HG03280 (cell line): ENCODE results near the gene ARMH2.
"Not testable (repeated sequence)": the region's sequence is repeated elsewhere in the genome, so short reads cannot be mapped to it uniquely, and the experiment has no call there.

Experiments used
- ATAC-seq: cut with Tn5 transposase; IDR thresholded peaks from one replicate; pipeline ENCODE4 v1.9.1; 2021; ENCODE audit warnings: mild to moderate bottlenecking, moderate library complexity; ENCODE audit not compliant: unreplicated experiment

ARMH2 gene

DNA sequence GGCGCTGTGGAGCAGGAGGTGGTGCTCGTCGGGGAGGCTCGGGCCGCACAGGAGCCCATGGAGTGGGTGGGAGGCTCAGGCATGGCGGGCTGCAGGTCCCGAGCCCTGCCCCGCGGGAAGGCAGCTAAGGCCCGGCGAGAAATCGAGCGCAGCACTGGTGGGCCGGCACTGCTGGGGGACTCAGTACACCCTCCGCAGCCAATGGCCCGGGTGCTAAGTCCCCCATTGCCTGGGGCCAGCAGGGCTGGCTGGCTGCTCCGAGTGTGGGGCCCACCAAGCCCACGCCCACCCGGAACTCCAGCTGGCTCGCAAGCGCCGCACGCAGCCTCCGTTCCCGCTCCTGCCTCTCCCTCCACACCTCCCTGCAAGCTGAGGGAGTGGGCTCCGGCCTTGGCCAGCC lies 32.7 kb downstream of the ARMH2 start:
- ATAC-seq: not testable (repeated sequence)

DNA sequence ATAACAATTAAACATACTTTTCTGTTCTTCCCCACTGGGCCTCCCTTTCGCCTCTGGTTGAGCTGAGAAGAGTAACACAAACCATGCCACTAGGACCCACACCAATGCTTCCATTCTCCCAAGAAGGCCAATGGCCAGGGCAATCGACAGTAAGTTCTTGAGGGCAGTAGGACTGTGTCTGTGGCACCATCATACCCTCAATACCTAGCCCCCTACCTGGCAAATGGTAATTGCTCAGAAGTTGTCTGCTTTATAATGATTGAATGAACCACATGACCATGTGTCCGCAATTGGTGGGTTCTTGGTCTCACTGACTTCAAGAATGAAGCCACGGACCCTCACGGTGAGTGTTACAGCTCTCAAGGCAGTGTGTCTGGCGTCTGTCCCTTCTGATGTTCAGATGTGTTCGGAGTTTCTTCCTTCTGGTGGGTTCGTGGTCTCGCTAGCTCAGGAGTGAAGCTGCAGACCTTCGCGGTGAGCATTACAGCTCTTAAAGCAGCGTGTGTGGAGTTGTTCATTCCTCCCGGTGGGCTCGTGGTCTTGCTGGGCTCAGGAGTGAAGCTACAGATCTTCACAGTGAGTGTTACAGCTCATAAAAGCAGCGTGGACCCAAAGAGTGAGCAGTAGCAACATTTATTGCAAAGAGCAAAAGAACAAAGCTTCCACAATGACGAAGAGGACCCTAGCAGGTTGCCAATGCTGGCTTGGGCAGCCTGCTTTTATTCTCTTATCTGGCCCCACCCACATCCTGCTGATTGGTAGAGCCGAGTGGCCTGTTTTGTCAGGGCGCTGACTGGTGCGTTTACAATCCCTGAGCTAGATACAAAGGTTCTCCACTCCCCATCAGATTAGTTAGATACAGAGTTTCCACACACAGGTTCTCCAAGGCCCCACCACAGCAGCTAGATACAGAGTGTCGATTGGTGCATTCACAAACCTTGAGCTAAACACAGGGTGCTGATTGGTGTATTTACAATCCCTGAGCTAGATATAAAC lies 33.6 kb downstream of the ARMH2 start:
- not testable (repeated sequence) for ATAC-seq

DNA sequence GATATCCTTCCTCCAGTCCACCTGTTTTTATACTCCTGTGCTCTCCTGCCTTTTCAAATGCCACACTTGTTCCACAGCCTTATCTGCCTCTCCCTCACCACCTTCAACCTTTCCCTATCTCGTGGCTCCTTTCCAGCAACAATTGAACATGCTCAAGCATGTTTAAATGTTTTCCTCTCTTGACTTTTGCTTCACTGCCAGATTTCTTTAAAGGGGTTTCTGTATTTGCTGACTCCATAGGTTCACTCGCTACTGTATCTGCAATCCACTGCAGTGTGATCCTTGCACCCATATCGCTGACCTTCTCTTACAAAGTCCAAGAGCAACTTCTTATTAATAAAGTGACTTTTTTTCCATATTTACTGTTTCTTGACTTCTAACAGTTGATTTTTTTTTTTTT lies 35.1 kb downstream of the ARMH2 start:
- no peak for ATAC-seq

DNA sequence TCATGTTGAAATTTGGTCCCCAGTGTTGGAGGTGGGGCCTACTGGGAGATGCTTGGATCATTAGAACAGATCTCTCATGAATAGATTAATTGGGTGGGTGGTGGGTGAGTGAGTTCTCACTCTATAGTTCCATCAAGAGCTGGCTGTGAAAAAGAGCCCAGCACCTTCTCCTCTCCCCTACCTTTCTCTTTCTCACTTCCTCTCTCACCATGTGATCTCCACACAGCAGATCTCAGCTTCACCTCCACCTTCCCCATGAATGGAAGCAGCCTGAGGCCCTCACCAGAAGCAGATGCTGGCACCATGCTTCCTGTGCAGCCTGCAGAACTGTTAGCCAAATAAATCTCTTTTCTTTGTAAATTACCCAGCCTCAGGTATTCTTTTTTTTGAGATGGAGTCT lies 36.9 kb downstream of the ARMH2 start:
- no peak for ATAC-seq

DNA sequence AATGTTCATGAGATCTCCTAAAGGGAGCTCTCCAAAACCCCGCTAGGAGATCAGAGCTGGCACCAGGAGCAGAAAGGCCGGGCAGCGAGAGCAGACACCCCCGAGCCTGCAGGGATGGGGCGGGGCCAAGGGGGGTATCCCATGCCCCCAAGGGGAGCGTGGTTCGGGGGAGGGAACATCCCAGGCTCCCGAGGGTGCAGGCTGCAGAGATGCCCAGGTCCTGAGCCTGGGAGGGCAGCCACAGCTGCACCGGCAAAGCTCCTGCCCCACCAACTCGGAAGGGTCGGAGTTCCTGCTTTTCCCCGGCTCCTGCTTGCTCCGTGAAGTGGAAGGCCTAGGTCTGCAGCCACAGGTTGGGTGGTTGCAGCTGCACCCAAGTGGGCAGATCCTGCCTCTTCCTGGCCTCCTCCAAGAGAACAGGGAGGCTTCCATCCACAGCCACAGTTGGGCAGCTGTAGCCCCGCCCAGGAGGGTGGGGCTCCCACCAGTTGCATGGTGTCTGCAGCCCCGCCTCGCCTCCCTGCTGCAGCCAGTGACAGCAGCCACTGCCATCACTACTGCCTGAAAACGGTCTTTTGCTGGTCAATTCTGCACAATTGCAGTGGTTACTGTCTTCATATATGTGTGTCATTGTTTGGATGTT lies 37.4 kb downstream of the ARMH2 start:
- no peak for ATAC-seq

DNA sequence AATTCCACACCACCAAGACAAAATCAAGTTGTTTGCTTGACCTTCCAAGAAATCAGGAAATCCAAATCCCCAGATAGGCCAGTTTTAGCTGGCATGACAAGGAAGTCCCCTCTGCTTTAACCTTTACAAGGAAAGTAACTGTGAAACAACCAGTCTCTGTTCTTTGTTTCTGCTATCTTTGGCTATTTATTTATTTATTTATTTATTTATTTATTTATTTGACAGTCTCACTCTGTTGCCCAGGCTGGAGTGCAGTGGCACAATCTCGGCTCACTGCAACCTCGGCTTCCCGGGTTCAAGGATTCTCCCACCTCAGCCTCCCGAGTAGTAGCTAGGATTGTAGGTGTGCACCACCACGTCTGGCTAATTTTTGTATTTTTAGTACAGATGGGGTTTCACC lies 38.5 kb downstream of the ARMH2 start:
- ATAC-seq: no peak

DNA sequence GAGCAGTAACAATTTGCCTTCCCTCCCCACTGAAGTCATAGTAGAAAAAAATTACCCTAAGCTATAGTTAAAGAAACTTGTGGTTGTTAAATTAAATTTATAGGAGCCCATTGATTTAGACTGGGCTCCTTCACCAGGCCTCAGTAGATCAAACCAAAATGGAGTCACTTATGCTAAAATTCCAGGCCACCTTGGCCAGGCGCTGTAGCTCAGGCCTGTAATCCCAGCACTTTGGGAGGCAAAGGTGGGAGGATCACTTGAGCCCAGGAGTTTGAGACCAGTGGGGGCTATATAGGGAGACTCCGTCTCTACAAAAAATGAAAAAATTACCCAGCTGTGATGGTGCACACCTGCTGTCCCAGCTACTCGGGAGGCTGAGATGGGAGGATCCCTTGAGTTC lies 39.0 kb downstream of the ARMH2 start:
- no peak for ATAC-seq

DNA sequence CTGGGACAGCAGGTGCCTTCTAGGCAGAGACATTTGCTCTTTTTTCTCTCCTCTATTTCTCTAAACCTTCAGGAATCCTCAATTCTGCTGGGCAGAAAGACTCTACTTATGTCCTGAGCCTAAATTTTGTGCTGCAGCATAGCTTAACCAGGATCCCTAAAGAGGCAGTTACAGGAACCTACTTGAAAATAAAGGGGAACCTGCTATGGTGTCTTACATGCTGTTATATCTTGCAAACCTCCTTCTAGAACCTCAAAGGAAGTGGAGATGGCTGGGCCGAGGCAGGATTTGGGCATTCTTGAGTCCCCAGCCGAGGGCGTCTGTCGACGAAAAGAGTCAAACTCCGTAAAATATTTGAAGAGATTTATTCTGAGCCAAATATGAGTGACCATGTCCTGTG lies 41.1 kb downstream of the ARMH2 start:
- ATAC-seq: no peak

DNA sequence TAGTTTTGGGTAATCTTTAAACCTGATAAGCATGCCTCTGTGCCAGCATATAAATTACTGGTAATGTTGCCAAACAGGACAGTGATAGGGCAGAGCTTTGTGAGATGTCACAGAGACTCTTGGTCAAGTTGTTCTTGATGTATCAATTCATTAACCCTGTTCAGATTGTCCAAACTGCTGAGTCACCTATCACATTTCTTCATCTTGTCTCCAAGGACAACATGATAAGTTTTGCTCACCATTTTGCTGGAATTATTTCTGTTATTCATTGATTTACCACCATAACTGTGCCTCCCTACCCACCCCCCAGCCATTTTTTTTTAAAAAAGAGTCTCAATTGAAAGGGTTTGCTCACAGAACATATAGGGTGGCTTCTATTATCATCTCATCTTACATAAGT lies 43.4 kb downstream of the ARMH2 start:
- ATAC-seq: no peak

DNA sequence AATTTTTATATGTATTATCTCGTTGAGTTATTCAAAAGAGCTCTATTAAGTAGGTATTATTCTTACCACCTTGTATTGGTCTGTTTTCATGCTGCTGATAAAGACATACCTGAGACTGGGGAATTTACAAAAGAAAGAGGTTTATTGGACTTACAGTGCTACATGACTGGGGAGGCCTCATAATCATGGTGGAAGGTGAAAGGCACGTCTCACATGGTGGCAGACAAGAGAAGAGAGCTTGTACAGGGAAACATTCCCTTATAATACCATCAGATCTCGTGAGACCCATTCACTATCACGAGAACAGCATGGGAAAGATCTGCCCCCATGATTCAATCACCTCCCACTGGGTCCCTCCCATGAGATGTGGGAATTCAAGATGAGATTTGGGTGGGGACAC lies 44.3 kb downstream of the ARMH2 start:
- ATAC-seq: not testable (repeated sequence)

DNA sequence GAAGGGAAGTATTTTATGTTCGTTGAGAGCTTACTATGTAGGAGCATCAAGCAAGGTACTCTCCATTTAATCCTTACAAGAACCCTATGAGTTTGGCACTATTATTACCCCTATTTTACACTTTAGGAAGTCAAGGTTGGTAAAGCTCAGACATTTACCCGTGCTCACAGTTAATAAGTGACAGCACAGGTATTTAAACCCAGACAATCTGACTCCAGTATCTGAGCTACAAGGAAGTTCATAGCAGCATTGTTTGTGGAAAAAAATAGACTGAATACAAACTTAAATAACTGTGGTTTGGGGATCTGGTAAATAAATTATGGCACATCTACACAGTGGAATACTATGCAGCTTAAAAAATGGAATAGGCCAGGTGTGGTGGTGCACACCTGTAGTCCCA lies 45.2 kb downstream of the ARMH2 start:
- ATAC-seq: no peak

DNA sequence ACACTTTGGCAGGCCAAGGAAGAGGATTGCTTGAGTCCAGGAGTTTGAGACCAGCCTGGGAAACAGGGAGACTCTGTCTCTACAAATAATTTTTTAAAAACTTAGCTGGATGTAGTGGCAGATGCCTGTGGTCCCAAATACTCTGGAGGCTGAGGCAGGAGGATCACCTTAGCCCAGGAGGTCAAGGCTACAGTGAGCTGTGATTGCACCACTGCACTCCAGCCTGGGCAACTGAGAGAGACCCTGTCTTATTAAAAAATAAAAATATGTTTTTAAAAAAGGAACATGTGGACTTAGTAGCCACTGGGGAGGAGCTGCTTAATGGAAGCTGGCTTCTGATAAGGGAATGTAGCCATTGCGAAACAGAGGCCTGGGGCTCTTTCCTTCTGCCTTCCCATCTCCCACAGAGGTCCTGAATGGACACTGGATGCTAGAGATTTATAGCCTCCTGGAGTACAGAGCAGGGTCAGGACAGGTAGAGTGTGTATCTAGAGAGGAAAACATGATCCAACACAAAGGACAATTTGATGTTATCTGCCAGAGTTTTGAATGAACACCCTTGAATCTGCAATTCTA lies 45.7 kb downstream of the ARMH2 start:
- ATAC-seq: no peak

DNA sequence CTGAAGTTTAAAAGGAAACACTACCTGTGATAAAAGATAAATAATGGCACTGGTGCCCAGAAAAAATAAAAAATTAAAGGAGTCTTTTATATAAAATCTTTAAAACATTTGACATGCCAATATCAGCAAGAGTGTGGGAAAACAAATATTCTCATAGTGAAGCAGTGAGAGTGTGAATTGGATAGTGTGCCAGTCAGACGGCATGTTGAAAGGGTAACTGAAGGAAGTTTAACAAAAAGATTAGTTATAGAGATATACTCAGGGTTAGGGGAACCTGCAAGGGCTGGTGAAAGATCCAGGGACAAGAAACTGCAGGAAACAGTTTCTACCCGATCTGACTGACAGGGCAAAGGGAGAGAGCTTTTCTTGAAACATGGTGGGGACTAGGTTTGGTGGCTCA lies 46.2 kb downstream of the ARMH2 start:
- ATAC-seq: no peak

DNA sequence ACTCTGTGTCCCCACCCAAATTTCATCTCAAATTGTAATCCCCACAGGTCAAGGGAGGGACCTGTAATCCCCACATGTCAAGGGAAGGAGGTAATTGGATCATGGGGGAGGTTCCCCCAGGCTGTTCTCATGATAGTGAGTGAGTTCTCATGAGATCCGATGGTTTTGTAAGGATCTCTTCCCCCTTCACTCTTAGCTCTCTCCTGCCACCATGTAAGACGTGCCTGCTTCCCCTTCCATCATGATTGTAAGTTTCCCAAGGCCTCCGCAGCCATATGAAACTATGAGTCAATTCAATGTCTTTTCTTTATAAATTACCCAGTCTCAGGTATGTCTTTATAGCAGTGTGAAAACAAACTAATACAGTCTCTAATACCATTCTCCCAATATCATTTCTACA lies 47.8 kb downstream of the ARMH2 start:
- ATAC-seq: not testable (repeated sequence)

DNA sequence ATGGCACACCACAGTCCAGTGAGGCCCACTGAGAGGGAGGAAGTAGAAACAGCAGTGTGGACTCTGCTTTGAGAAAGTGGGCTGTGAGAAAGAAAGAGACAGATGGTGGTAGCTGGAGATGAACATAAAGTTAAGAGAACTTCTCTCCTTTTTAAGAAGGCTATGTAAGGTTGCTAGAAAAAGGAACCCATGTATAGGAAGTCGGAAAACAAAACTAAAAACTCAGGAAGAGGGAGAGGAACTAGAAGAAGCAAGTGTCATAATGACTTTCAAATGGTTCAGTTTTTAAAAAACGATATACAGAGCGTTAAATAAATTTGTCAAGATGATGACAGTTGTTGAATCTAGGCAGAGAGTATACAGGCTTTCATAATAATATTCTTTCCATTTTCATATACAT lies 49.4 kb downstream of the ARMH2 start:
- no peak for ATAC-seq
